HG03457 (cell line): ENCODE data around the gene IRAK4.
"Not testable (repeated sequence)": the region's sequence is repeated elsewhere in the genome, so short reads cannot be mapped to it uniquely, and the experiment has no call there.

Source experiments
- ATAC-seq: cut with Tn5 transposase; IDR thresholded peaks from one replicate; pipeline ENCODE4 v1.9.1; 2021; ENCODE audit warnings: moderate number of reproducible peaks; ENCODE audit not compliant: unreplicated experiment

Gene IRAK4

DNA sequence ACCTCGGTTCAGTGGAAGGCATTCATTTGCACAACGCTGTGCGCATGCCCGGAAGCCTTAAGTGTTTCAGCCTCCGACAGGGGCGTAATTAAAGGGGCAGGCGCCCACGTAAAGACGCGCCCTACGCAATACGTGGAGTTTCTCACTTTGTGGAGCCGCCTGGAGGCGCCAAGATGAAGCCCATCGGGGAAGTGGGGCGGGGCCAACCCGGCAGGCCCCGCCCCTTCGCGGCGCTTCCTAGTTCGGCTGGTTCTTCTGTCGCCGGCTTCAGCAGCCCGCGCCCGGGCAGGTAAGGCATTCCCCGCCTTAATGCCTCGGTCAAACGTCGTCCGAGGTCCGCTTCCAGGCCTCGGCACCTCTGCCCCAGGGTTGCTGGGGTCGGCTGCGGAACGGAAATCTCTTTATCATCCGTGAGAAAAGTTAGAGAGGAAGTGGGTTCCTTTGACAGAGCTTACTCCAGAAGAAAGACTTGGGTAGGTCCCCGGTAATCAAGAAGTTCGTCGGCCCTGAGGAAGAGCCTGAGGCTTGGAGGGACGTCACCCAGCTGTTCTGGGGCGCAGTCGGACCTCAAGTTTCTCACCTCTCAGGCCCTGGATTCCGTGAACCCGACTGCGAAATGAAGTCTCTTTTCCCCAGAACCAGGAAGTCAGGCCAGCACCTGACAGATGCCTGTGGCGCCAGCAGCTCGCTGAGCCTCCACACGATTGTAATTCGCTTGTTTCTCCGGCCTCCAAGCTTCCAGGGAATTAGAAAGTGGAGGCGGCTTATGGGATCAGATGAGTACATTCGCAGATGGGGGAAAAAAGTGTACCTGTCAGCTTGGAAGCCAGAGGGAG, at the start of gene IRAK4, which contains the start of gene PUS7L:
TSS of gene IRAK4 (plus strand) at position 224 of the 836 bp plus-strand sequence. CDS start 9,161 bp downstream, outside the sequence.
TSS of gene PUS7L (minus strand) at position 63 of the 836 bp plus-strand sequence. CDS start 3,545 bp downstream, outside the sequence.
- peak; percentile 98 for ATAC-seq

DNA sequence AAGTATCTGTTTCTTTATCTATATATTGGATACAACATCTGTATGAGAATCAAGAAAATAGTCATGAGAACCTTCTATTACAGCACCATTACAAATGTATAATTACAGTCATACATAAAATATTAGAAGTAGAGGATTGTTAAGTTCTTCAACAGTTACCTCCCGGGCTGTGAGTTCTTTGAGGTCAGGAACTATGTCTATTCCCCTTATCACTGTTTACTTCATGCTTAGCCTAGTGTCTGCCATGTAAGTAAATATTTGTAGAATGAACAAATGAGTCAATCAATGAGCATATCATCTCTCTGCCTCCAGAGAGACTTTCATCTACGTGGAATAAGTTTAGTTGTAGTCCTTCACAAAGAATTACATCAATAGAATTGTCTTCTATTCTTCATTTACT, 47.4 kb upstream of the IRAK4 start:
- ATAC-seq, result no peak

DNA sequence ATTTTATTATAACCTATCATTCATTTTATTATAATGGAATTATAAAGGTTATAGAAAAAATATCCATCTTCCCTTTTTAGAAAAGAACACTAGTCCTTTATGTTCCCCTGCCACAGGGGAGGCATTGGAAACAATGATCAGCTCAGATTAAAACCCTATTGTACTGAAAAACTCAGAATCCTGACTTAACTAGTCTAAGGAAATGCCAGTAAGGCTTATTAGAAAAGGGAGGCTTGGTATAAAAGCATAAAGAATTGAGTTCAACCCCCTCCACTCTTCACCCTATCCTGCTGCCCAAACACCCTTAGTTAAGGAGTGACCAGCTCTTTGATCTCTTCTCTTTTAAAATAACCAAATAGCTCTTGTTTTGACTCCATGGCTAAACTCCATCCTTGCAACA, 36.1 kb upstream of the IRAK4 start:
- ATAC-seq, result no peak

DNA sequence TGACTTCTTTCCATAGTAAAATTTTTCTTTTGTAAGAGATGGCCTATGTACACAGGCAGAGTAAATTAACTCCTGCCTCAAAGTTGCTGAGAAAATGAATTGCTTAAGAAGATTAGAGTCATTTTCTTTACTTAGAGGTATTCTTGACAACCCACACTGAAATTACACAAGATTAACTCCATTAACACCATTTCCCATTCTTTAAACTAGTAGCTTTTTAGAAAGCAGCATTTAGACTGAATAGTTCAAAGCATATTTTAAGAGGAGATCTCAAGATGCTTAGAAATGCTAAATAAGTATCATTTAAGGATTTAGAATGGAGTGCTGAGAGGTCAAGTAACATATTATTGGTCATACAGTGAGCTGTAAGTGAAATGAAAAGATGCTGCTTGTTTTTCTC, 35.6 kb upstream of the IRAK4 start:
- ATAC-seq, result no peak

DNA sequence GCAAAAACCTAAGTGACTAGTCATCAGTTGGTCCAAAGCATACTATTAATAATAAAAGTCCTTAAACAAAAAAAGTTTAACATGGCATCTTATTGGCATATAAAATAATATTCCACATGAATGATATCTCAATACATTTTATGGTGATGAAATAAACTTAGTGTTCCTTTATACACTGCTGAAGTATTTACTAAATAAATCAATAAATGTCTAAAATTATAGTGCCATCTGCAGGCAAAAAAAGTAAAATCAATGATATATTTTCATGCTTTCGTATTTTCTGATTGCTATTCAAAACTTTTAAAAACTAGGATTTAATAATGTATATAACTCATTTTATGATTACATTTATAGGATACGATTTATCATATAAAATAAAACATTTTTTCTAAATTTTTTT, 30.6 kb upstream of the IRAK4 start:
- no peak for ATAC-seq

DNA sequence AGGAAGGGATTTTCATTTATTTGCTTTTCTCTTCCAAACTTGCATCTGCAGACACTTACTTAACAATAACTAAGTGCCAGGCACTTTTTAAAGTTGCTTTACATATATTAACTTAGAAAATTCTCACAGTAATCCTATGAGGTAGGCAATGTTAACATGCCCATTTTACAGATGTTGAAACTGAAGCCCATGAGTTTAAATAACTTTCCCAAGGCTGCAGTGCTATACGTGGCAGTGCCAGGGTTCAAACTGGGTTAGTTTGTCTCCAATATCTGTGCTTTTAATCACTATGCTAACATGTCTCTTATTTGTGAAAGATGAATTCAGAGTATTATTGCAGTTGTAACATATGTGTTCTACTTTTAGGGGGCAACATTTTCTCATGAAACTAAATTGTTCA, 30.1 kb upstream of the IRAK4 start:
- ATAC-seq, result no peak

DNA sequence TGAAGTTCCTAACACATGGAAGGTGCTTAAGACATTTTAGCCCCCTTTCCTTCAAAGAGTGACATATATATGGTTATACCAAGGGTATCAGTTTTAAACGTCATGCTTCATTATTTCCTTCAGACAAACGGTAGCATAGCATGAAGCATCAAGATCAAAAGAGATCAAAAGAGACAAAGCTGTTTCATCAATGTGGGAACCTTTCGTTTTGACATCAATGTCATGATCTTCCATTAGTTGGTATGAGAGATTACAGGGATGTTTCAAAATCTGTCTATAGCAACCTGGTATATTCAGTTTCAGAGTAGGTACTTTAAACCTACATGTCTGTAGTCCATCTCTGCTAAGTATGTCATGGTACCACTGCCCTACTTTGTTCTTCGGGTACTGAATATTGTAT, 28.5 kb upstream of the IRAK4 start:
- ATAC-seq, result no peak

DNA sequence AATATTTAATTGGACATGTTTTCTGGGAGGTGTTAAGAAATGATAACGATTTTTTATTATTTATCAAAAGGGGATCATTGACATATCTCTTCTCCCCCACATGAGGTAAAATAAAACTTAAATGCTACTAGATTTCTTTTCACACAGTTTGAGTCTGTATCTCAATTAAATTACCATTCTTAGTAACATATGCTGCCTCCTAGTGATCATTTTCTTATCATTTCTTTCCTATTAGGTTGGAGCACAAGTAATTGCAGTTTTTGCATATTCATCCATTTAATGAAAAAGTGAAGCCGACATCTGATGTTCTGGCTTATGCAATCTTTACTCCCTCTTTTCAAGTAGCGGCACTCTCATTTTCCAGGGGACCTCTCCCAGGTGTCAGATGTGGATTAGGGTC, 25.1 kb upstream of the IRAK4 start:
- ATAC-seq, result no peak

DNA sequence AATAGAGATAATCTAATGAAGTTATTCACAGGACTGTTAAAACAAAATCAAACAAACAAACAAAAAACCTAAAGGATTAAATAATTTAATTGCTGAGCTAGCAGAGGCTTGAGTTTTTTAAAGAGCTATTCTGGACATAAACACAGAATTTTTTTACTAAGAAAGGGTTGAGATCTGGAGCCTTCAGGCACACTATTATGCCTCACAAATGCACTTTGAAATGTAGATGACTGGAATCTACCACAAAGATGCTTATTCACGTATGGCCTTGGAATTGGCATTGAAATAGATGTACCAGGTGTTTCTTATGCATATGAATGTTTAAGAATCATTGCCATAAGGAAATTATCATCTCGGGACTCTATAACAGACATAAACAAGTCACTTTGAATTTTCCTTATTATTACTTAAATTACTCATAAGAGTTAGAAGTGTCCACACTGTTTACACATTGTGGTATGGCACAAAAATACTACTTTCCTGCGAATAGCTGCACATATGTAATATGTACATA, 21.8 kb upstream of the IRAK4 start:
- ATAC-seq, result no peak

DNA sequence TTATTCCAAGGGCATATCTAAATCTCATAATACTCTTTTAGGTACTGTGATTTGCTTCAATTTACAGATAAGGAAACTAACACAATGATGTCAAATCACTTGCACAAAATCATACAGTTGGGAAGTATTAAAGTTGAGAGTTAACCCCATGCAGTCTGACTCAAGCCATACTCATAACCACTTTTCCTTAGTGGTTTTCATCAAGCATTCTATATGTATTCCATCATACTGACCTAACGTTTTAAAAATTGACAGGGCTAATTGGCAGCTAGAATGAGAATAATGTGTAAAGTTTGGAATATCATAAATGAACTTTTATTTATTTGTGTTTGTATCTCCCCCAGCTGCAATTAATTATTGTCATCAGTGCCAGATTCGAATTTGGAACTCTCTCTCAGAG, 21.1 kb upstream of the IRAK4 start:
- no peak for ATAC-seq

DNA sequence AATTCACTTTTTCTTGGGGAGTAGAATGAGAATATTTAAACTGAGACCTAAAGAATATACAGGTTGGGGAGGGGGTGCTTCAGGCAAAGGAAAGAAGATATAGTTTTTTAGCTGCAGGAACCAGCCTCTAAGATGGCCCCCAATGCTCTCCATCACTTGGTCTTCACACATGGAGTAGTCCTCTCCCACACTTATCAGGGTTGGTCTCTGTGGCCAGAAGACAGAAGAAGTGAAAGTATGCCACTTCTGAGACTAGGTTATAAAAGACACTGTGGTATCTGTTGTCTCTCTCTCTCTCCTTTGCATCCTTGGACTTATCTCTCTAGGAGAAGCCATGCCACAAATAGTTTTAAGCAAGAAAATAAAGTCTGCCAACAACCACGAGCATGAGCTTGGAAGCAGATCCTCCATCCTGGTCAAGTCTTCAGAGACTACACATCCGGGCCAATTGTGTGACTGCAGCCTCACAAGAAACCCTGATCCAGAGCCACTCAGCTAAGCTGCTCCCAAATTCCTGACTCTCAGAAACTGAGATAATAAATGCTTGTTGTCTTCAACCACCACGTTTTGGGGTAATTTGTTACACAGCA, 18.1 kb upstream of the IRAK4 start:
- no peak for ATAC-seq

DNA sequence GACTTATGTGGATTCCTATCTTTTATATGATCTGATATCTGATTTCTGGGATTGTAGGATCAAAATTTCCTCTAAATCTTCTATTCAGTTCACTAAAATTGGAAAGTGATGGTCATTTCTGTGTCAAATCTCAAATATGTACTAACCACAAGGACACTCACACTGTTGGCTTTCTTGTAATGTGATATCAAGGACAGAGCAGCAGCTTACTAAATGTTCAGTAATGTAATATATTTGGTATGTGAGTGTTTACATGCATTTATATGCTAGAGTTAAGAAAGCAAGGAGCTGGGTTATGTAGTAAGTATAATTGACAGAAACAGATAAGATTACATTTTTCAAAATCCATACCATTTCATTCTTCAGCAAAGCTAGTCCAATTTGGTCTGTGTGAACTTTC, 16.6 kb upstream of the IRAK4 start:
- no peak for ATAC-seq

DNA sequence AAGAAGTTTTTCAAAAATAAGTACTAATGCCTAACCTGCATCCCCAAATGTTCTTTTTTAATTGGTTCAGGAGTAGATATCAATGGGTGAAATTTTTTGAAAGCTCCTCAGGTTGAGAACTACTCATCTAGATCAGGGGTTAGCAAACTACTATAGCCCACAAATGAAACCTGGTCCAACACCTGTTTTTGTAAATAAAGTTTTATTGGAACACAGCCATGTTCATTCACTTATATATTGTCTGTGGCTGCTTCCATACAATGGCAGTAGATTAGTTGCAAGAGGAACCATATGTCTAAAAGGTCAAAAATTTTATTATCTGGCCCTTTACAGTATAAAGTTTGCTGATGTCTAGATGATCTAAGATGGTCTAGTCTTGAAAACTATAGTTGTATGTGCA, 13.9 kb upstream of the IRAK4 start:
- ATAC-seq, result no peak

DNA sequence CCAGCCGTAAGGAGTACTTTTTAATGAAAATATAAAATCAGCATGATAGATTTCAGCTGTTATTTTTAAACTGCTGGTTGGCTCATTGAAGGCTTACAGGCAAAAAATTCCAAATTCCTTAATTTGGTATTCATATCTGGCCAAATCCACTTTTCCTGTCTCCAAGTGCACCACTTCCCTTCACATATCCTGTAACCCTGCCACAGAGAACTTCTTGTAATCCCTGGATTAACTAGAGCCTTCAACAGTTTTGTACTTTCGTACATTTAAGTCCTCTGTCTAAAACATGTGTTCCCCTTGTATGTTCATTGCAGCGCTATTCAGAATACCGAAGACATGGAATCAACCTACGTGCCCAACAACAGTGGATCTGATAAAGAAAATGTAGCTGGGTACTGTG, 9.7 kb upstream of the IRAK4 start:
- ATAC-seq, result no peak

DNA sequence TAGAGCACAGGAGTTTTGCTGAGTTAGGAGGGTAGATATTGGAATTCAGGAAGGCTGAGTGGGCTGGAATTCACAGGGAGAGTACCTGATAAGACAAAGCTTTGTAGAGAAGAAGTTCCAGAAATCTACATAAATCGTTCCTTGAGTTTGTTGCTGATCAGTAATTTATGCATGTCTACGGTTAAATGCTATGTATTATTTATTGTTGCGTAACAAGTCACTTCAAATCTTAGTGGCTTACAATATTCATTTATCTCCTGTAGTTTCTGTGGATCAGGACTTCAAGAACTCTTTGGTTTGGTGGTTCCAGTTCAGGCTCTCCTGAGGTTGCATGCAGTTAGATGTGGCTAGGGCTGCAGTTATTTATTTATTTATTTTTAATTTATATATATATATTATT, 7.9 kb upstream of the IRAK4 start:
- ATAC-seq, result no peak

DNA sequence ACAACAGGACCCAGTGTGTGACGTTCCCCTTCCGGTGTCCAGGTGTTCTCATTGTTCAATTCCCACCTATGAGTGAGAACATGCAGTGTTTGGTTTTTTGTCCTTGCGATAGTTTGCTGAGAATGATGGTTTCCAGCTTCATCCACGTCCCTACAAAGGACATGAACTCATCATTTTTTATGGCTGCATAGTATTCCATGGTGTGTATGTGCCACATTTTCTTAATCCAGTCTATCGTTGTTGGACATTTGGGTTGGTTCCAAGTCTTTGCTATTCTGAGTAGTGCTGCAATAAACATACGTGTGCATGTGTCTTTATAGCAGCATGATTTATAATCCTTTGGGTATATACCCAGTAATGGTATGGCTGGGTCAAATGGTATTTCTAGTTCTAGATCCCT, 7.4 kb upstream of the IRAK4 start:
- ATAC-seq, result not testable (repeated sequence)

DNA sequence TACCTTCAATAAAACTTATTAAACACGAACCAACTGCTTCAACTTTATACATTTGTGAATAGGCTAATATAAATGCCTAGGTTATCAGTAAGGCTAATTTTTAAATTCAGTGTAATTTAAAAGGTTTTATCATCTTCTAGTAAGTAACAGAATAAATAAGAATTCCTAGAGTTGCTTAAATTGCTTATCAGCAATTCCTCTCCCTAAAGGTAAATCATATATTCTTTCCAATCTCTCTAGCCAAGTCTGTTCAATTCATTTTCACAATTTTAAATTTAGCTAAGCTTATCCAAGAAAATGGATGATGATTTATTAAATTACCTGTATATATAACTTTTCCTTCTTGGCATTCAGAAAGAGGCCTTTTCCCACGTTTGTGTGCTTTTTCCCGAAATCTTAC, 4.7 kb upstream of the IRAK4 start:
- ATAC-seq, result no peak

DNA sequence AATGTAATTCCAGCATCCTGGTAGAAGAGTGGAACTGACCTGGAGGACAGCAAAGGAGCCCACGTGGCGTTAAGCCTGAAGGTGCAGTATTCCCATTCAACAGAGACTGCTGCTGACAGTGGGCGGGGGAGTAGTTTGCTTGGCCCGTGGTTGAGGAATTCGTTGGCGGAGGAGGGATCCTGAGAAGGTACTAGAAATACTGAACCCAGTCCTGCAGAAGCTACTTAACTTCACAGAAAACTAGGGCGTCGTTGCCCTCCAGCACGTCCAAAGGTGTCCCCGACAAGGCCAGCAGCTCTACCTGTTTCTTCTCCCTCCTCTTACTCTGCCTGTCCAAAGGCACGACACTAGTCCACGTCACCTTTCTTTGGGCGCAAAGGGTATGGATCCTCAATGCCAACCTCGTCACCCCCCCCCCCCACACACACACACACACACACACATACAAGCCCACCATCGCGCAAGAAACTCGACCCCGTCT, 464 bp upstream of the IRAK4 start:
- peak; percentile 3 for ATAC-seq

DNA sequence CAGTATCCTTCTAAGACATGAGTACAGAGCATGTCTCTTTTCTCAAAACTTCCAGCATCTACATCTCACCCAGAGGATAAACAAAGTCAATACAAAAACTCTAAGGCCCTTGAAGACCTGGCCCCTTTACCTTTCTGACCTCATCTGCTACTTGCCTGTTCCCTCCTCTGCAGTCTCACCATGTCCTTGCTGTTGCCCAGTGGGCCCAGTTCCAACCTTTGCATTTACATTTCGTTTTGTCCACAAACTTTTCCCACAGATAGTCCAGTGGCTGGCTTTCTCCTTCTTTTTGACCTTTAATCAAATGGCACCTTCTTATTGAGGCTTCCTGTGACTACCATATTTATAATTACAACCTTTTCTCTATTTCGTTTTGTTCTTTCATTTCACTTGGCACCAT, 1.6 kb downstream of the IRAK4 start:
- no peak for ATAC-seq

DNA sequence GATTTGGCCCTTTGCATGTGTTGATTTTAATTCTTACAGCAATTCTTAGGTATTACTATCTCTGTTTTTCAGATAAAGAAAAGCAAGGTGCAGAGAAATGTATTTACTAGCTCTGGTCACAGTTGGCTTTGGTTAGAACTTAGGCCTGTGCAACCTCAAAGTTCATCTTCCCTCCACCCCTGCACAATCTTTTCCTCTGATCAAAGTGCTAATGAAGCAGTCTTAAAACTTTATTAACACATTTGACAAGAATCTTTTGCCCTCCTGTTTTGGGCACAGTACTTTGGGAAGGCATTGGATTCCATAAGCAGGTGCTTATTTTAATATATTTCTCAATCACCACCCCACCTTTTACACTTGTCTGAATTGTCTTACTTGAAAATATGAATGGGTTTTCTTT, 2.7 kb downstream of the IRAK4 start:
- ATAC-seq, result no peak

DNA sequence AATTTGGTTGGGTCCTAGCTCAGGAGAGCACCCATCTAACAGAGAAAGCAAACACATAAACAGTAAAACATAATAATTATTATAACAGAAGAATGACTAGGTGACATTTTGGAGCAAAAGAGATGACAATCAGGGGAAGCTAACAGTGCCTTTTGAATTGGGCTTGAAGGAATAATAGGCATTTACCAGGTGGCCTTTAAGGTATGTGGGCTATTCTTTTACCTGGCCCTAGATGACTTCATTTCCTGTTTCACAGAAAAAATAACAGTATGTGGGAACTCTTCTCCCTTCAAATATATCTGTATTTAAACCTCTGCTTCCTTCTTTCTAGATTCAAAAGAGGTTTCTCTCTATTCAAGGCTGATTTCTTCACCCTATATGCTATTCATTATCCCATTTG, 3.8 kb downstream of the IRAK4 start:
- ATAC-seq, result no peak

DNA sequence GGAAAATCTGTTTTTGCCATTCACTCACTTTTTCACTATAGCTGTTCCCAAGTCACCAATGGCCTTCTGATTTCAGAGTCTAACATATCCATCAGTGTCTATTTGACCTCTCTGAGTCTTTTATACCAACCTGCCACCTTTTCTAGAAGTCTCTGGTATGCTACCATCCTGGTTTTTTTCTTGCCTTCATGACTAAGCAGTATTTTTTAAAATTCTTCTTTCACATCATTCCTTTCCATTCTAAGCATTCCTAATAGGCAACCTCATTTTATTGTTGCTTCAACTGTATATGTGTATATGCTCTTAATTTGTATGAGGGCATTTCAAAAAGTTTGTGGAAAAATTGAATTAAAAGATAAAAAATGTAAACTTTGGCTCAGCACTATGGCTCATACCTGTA, 5.0 kb downstream of the IRAK4 start:
- no peak for ATAC-seq
